ENCODE results near the gene BAIAP3.
A peak's percentile ranks its signal among the peaks of the same experiment; 100 is the strongest.

Gene BAIAP3

DNA sequence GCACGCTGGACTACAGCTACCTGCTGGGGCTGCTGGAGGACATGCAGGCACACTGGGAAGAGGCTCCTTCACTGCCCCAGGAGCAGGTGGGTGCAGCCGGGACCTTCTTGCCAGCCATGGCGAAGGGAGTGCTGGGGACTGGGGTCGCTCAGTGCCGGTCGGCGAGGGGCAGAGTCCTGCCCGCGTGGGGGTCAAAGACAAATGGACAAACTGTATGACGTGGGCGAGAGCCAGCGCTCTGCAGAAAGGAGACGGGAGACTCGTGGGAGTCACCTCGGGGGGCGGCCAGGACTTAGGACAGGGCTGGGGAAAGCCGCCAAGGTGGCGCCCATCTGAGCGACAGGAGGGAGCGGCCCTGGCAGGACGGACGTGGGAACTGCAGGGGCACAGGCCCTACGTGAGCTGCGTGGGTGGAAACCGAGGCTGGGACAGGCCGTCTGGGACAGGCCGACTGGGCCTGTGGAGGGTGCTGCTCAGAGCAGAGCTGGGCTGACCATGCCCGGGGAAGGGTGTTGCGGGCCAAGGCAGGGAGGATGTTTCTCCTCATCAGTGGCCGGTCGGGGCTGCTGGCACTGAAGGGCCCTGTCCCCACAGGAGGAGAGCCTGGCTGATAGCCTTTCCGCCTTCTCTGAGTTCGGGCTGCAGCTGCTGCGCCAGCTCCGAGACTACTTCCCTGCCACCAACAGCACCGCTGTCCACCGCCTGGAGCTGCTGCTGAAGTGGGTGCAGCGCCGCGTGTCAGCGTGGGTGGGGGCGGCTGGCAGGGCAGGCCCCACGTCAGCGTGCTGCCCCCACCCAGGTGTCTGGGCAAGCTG lies 10.2 kb downstream of the BAIAP3 start:
- Histone ChIP-seq H3K27ac (ENCODE audit: insufficient read depth in 1 of 2, low read depth in 1 of 2, low read length in 2 of 2, poor library complexity in 1 of 2, severe bottlenecking in 2 of 2) (no peak overlapping the region), H3K4me1 (ENCODE audit: control extremely low read depth in 1 of 4, control insufficient read depth in 4 of 4, insufficient read depth in 4 of 4, low read length in 3 of 4) (peaks cover 0 to 21% (median 18%) of the 10 kb centered on the region in 4 experiments), H3K4me3 (ENCODE audit: control insufficient read depth in 1 of 7, extremely low read depth in 1 of 7, insufficient read depth in 4 of 7, low read depth in 2 of 7, low read length in 6 of 7) (peak overlapping the region in 3 of 7 experiments; percentile 46 to 63 (median 52)), H3K27me3 (replicated peaks in 2 of 5; ENCODE audit: control insufficient read depth in 4 of 5, insufficient read depth in 5 of 5, low read length in 4 of 5) (no peaks in the 10 kb centered on the region), H3K9me3 (ENCODE audit: control extremely low read depth in 1 of 5, control insufficient read depth in 4 of 5, insufficient read depth in 2 of 5, low read depth in 1 of 5, low read length in 4 of 5) (no peaks in the 10 kb centered on the region), H3K36me3 (ENCODE audit: control insufficient read depth in 4 of 4, insufficient read depth in 4 of 4, low read length in 3 of 4) (peaks cover under 1 to 11% (median 5%) of the 10 kb centered on the region in 4 experiments)
- ChIA-PET CTCF (interaction anchor here (0.9 to 1.7 kb wide), 4 partner anchors 8 to 82 kb away, joined by 3 to 5 read pairs (median 4); no protein-coding TSS in a partner anchor), POLR2A (interaction anchor here (0.6 kb wide), 1 partner anchor 232 kb away, joined by 3 read pairs; no protein-coding TSS in a partner anchor)
- 53% methylated on average over 41 of the region's 44 CpGs for WGBS (ENCODE audit: insufficient coverage)
- no peak for DNase-seq

DNA sequence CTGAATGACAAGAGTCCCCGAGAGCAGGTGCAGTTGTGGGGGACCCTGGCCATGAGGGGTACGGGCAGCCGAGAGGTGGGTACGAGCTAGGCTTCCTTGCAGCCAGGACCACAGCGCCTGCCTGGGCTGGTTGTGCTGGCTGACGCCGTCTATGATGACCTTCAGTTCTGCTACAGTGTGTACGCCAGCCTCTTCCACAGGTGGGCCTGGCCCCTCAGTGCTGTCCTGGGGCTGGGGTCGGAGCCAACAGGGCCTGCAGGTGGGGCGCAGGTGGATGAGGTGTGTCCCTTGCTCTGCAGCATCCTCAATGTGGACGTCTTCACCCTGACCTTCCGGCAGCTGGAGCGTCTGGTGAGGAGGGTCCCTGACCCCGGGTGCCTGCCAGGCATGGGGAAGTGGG lies 11.1 kb downstream of the BAIAP3 start:
- Histone ChIP-seq H3K4me3 (ENCODE audit: control insufficient read depth in 1 of 7, extremely low read depth in 1 of 7, insufficient read depth in 4 of 7, low read depth in 2 of 7, low read length in 6 of 7) (no peak overlapping the region), H3K27me3 (replicated peaks in 2 of 5; ENCODE audit: control insufficient read depth in 4 of 5, insufficient read depth in 5 of 5, low read length in 4 of 5) (no peaks in the 10 kb centered on the region), H3K4me1 (ENCODE audit: control extremely low read depth in 1 of 4, control insufficient read depth in 4 of 4, insufficient read depth in 4 of 4, low read length in 3 of 4) (peaks cover 0 to 21% (median 18%) of the 10 kb centered on the region in 4 experiments), H3K36me3 (ENCODE audit: control insufficient read depth in 4 of 4, insufficient read depth in 4 of 4, low read length in 3 of 4) (peaks cover 2 to 19% (median 13%) of the 10 kb centered on the region in 4 experiments), H3K9me3 (ENCODE audit: control extremely low read depth in 1 of 5, control insufficient read depth in 4 of 5, insufficient read depth in 2 of 5, low read depth in 1 of 5, low read length in 4 of 5) (no peaks in the 10 kb centered on the region), H3K27ac (ENCODE audit: insufficient read depth in 1 of 2, low read depth in 1 of 2, low read length in 2 of 2, poor library complexity in 1 of 2, severe bottlenecking in 2 of 2) (no peak overlapping the region)
- no peak for DNase-seq
- ChIA-PET CTCF (interaction anchor here (1.2 to 1.7 kb wide), 2 partner anchors 9 to 19 kb away, joined by 4 to 5 read pairs; no protein-coding TSS in a partner anchor), POLR2A (no interaction called here)
- WGBS (ENCODE audit: insufficient coverage) = 92% methylated on average over 14 of the region's 14 CpGs

DNA sequence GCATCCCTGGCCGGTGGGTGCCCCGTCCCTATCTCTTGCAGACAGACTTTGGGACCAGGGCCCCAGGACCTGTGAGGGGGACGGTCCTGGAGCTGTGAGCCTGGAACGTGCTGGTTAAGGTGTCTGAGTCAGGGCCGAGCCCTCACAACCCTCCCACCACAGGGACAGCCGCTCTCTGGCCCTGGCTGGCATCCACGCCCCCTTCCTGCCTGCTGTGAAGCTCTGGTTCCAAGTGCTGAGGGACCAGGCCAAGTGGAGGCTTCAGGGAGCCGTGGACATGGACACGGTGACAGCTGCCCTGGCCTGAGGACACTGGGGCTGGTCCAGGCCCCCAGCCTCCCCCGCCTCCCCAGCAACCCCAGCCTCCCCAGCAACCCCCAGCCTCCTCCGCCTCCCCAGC lies 11.6 kb downstream of the BAIAP3 start:
- DNase-seq = no peak
- Histone ChIP-seq H3K27ac (ENCODE audit: insufficient read depth in 1 of 2, low read depth in 1 of 2, low read length in 2 of 2, poor library complexity in 1 of 2, severe bottlenecking in 2 of 2) (no peak overlapping the region), H3K9me3 (ENCODE audit: control extremely low read depth in 1 of 5, control insufficient read depth in 4 of 5, insufficient read depth in 2 of 5, low read depth in 1 of 5, low read length in 4 of 5) (no peaks in the 10 kb centered on the region), H3K27me3 (replicated peaks in 2 of 5; ENCODE audit: control insufficient read depth in 4 of 5, insufficient read depth in 5 of 5, low read length in 4 of 5) (no peaks in the 10 kb centered on the region), H3K4me3 (ENCODE audit: control insufficient read depth in 1 of 7, extremely low read depth in 1 of 7, insufficient read depth in 4 of 7, low read depth in 2 of 7, low read length in 6 of 7) (no peak overlapping the region), H3K36me3 (ENCODE audit: control insufficient read depth in 4 of 4, insufficient read depth in 4 of 4, low read length in 3 of 4) (peaks cover 2 to 25% (median 16%) of the 10 kb centered on the region in 4 experiments), H3K4me1 (ENCODE audit: control extremely low read depth in 1 of 4, control insufficient read depth in 4 of 4, insufficient read depth in 4 of 4, low read length in 3 of 4) (peaks cover 0 to 21% (median 18%) of the 10 kb centered on the region in 4 experiments)
- ChIA-PET CTCF (interaction anchor here (1.2 to 1.9 kb wide), 3 partner anchors 10 to 20 kb away, joined by 4 to 5 read pairs (median 4); no protein-coding TSS in a partner anchor), POLR2A (no interaction called here)
- WGBS (ENCODE audit: insufficient coverage) = 82% methylated on average over 9 of the region's 11 CpGs

DNA sequence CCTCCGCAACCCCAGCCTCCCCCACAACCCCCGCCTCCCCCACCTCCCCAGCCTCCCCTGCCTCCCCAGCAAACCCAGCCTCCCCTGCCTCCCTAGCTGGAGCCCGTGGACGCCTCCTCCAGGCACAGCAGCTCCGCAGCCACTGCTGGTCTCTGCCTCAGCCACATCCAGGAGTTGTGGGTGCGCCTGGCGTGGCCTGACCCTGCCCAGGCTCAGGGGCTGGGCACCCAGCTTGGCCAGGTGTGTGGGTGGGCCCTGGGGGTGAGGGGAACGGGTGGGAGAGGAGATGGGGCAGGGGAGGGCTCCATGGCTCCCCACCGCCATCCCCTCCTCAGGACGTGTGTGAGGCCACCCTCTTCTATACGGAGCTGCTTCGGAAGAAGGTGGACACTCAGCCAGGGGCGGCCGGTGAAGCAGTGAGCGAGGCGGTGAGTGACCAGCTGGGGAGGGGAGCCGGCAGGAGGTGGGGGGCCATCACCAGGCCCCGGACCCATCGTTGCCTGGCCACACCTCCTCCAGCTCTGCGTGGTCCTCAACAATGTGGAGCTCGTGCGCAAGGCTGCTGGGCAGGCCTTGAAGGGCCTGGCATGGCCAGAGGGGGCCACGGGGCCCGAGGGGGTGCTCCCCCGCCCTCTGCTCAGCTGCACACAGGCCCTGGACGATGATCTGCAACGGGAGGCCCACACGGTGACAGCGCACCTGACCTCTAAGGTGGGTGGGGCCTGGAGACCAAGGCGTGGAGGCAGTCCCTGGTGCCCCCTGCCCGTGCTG lies 12.4 kb downstream of the BAIAP3 start:
- peaks cover 2 to 30% (median 18%) of the 10 kb centered on the region in 4 experiments for H3K36me3 ChIP-seq (ENCODE audit: control insufficient read depth in 4 of 4, insufficient read depth in 4 of 4, low read length in 3 of 4)
- WGBS (ENCODE audit: insufficient coverage) = 84% methylated on average over 21 of the region's 31 CpGs
- peaks cover under 1 to 26% (median 23%) of the 10 kb centered on the region in 4 experiments for H3K4me1 ChIP-seq (ENCODE audit: control extremely low read depth in 1 of 4, control insufficient read depth in 4 of 4, insufficient read depth in 4 of 4, low read length in 3 of 4)
- no peaks in the 10 kb centered on the region for H3K27me3 ChIP-seq (replicated peaks in 2 of 5; ENCODE audit: control insufficient read depth in 4 of 5, insufficient read depth in 5 of 5, low read length in 4 of 5)
- no peaks in the 10 kb centered on the region for H3K9me3 ChIP-seq (ENCODE audit: control extremely low read depth in 1 of 5, control insufficient read depth in 4 of 5, insufficient read depth in 2 of 5, low read depth in 1 of 5, low read length in 4 of 5)
- no peak overlapping the region for H3K4me3 ChIP-seq (ENCODE audit: control insufficient read depth in 1 of 7, extremely low read depth in 1 of 7, insufficient read depth in 4 of 7, low read depth in 2 of 7, low read length in 6 of 7)
- ChIA-PET CTCF (interaction anchor here (0.9 to 3.7 kb wide), 4 partner anchors 8 to 20 kb away, joined by 3 to 17 read pairs (median 4); no protein-coding TSS in a partner anchor), POLR2A (no interaction called here)
- no peak for DNase-seq
- no peak overlapping the region for H3K27ac ChIP-seq (ENCODE audit: insufficient read depth in 1 of 2, low read depth in 1 of 2, low read length in 2 of 2, poor library complexity in 1 of 2, severe bottlenecking in 2 of 2)

DNA sequence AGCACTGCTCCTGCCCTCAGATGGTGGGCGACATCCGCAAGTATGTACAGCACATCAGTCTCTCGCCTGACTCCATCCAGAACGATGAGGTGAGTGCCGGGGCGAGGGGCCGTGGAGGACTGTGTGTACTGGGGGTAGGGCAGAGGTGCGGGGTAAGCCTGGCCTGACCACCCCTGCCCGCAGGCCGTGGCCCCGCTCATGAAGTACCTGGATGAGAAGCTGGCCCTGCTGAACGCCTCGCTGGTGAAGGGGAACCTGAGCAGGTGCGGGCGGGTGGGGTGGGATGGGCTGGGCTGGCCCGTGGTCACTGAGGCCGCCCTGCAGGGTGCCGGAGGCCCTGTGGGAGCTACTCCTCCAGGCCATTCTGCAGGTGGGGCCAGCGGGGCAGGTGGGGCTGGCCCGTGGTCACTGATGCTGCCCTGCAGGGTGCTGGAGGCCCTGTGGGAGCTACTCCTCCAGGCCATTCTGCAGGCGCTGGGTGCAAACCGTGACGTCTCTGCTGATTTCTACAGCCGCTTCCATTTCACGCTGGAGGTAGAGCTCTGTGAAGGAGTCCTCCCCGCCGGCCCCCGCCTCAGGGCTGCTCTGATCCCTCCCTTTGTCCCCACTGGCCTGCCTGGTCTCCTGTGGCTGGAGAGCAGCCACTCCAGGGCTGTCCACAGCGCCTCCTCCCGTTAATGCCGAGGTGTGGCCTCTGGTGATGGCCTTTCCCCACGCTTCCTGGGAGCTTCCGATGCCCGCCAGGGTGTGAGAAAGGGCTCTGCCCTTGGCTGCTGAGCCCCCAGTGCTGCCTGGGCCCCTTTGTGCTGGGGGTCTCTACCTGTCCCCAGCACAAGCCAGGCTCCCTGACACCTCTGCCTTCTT lies 13.2 kb downstream of the BAIAP3 start:
- H3K4me3 ChIP-seq (ENCODE audit: control insufficient read depth in 1 of 7, extremely low read depth in 1 of 7, insufficient read depth in 4 of 7, low read depth in 2 of 7, low read length in 6 of 7) = no peak overlapping the region
- no peak for DNase-seq
- no peak overlapping the region for H3K27ac ChIP-seq (ENCODE audit: insufficient read depth in 1 of 2, low read depth in 1 of 2, low read length in 2 of 2, poor library complexity in 1 of 2, severe bottlenecking in 2 of 2)
- ChIA-PET CTCF (interaction anchor here (0.9 to 3.7 kb wide), 4 partner anchors 9 to 19 kb away, joined by 3 to 17 read pairs (median 4); no protein-coding TSS in a partner anchor), POLR2A (no interaction called here)
- no peaks in the 10 kb centered on the region for H3K27me3 ChIP-seq (replicated peaks in 2 of 5; ENCODE audit: control insufficient read depth in 4 of 5, insufficient read depth in 5 of 5, low read length in 4 of 5)
- H3K36me3 ChIP-seq (ENCODE audit: control insufficient read depth in 4 of 4, insufficient read depth in 4 of 4, low read length in 3 of 4) = peaks cover 2 to 30% (median 18%) of the 10 kb centered on the region in 4 experiments
- WGBS (ENCODE audit: insufficient coverage) = 86% methylated on average over 34 of the region's 34 CpGs
- peaks cover 2 to 31% (median 28%) of the 10 kb centered on the region in 4 experiments for H3K4me1 ChIP-seq (ENCODE audit: control extremely low read depth in 1 of 4, control insufficient read depth in 4 of 4, insufficient read depth in 4 of 4, low read length in 3 of 4)
- no peaks in the 10 kb centered on the region for H3K9me3 ChIP-seq (ENCODE audit: control extremely low read depth in 1 of 5, control insufficient read depth in 4 of 5, insufficient read depth in 2 of 5, low read depth in 1 of 5, low read length in 4 of 5)

DNA sequence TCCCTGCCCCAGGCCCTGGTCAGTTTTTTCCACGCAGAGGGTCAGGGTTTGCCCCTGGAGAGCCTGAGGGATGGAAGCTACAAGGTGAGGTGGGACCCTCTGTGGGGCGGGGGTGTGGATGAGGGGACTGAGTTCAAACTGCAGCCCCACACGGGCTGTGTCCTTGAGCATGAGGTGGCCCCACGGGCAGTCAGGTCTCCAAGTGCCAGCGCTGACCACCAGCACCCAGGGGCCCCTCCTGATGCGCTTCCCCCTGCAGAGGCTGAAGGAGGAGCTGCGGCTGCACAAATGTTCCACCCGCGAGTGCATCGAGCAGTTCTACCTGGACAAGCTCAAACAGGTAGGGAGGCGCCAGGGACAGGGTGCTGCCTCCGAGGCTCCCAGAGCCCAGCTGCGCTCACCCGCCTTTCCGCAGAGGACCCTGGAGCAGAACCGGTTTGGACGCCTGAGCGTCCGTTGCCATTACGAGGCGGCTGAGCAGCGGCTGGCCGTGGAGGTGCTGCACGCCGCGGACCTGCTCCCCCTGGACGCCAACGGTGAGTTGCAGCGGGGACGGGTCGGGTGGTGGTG lies 13.9 kb downstream of the BAIAP3 start:
- peaks cover 2 to 30% (median 18%) of the 10 kb centered on the region in 4 experiments for H3K36me3 ChIP-seq (ENCODE audit: control insufficient read depth in 4 of 4, insufficient read depth in 4 of 4, low read length in 3 of 4)
- CTCF ChIA-PET = interaction anchor here (1.0 to 3.7 kb wide), 2 partner anchors 12 to 16 kb away, joined by 3 to 17 read pairs; no protein-coding TSS in a partner anchor

More for the DNA sequence above, 13.9 kb downstream of the BAIAP3 start:
- no peak overlapping the region for H3K4me3 ChIP-seq (ENCODE audit: control insufficient read depth in 1 of 7, extremely low read depth in 1 of 7, insufficient read depth in 4 of 7, low read depth in 2 of 7, low read length in 6 of 7)
- POLR2A ChIA-PET = no interaction called here
- H3K9me3 ChIP-seq (ENCODE audit: control extremely low read depth in 1 of 5, control insufficient read depth in 4 of 5, insufficient read depth in 2 of 5, low read depth in 1 of 5, low read length in 4 of 5) = no peaks in the 10 kb centered on the region
- WGBS (ENCODE audit: insufficient coverage) = 95% methylated on average over 29 of the region's 31 CpGs
- no peak overlapping the region for H3K27ac ChIP-seq (ENCODE audit: insufficient read depth in 1 of 2, low read depth in 1 of 2, low read length in 2 of 2, poor library complexity in 1 of 2, severe bottlenecking in 2 of 2)
- no peaks in the 10 kb centered on the region for H3K27me3 ChIP-seq (replicated peaks in 2 of 5; ENCODE audit: control insufficient read depth in 4 of 5, insufficient read depth in 5 of 5, low read length in 4 of 5)
- peaks cover 5 to 29% (median 25%) of the 10 kb centered on the region in 4 experiments for H3K4me1 ChIP-seq (ENCODE audit: control extremely low read depth in 1 of 4, control insufficient read depth in 4 of 4, insufficient read depth in 4 of 4, low read length in 3 of 4)
- DNase-seq = no peak

Data from common myeloid progenitor, CD34-positive (primary cell).